HG03097 (cell line): ENCODE measurements around the gene FAM78B.

Experiments used
- ATAC-seq: cut with Tn5 transposase; IDR thresholded peaks from one replicate; pipeline ENCODE4 v1.9.1; 2021; ENCODE audit not compliant: unreplicated experiment, low FRiP score

FAM78B gene

GRCh38 chr1:166080277-166080966, 86.4 kb downstream of the FAM78B start:
- no peak for ATAC-seq

- no peak for ATAC-seq
Measured at GRCh38 chr1:166079276-166079675, 87.5 kb downstream of the FAM78B start.

DNA sequence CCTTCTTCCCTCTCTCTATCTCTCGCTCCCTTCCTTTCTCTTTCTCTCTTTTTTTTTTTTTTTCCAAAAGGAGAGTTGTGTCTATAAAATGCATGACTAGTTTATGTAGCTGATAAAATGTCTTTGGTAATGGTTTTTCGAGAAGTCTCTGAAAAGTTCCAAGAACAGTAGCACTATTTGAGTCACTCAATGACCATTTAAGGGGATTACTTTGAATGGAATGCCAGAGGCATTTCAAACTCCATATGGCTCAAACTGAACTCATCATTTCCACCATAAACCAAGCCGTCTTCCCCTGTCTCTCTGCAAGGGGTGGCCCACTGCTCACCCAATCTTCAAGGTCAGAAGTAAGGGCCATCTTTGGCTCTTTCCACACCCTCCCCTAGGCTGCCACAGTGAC, 93.3 kb downstream of the FAM78B start:
- ATAC-seq, result no peak

GRCh38 chr1:166069390-166069789, 97.4 kb downstream of the FAM78B start:
- no peak for ATAC-seq

DNA sequence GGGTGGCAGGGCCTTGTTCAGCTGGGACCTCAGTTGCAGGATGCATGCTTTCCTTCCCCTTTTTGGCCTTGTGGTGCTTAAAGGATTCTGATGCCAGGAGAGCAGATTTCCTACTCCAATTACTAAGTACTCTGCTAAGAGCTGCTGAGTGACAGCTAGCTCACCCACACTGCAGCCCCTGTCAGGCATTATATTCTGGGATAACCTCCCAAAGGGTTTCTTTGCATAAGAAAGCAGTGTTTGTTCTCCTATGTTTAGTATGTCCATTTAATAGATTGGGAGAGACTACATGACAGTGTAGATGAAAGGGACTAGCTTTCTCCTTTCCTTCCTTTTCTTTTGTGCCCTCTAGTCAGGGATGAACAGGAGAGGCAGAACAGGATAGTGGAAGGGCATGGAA, 100.7 kb downstream of the FAM78B start:
- no peak for ATAC-seq

DNA sequence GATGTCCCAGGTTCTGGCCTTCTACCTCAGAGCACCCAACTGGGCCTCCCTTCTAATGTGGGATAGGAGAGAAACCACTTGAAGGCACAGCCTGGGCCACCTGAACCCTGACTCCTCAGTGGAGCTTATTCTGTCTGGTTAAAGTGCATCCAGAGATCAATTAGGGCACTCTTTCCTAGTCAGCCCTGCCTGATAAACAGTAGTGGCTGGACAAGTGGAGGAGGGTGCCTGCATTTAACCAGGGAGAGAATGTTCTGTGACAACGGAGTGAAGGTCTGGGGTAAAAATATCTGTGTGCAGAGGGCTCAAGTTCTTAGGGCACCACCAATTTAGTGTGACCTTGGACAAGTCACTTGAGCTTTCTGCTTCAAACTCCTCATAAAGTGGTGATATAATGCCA, 101.8 kb downstream of the FAM78B start:
- no peak for ATAC-seq

GRCh38 chr1:166064313-166064926, 102.4 kb downstream of the FAM78B start:
- ATAC-seq, result no peak

- no peak for ATAC-seq
Measured at GRCh38 chr1:166063701-166064100, 103.1 kb downstream of the FAM78B start.

GRCh38 chr1:166062421-166063070, 104.3 kb downstream of the FAM78B start:
- ATAC-seq, result no peak

DNA sequence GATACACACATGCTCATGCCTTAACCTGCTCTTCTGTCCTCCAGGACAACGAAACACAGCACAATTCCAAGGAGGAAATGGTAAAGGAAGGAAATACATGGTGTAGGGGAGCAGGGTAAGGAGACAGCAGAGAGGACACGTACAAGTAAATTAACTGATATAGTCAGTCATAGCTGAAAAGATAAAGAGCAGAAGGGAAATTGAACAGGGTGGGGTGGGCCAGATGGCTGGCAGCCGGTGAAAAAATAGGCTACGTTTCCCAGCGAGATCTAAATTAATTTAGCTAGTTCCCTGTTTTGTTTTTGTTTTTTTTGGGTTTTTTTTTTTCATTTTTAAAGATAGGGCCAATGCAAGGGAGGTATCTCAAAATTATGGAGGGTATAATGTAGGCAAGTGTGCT, 109.2 kb downstream of the FAM78B start:
- ATAC-seq, result no peak

- ATAC-seq, result no peak
Measured at GRCh38 chr1:166053395-166053794, 113.4 kb downstream of the FAM78B start.

- no peak for ATAC-seq
Measured at GRCh38 chr1:166040202-166040997, 126.4 kb downstream of the FAM78B start.

- ATAC-seq, result no peak
Measured at GRCh38 chr1:166039436-166040201, 127.2 kb downstream of the FAM78B start.

- no peak for ATAC-seq
Measured at GRCh38 chr1:166036092-166036491, 130.7 kb downstream of the FAM78B start.

GRCh38 chr1:166032572-166033371, 134.0 kb downstream of the FAM78B start:
- ATAC-seq, result no peak

GRCh38 chr1:166031932-166032571, 134.7 kb downstream of the FAM78B start:
- no peak for ATAC-seq

- ATAC-seq, result no peak
Measured at GRCh38 chr1:166029196-166029945, 137.4 kb downstream of the FAM78B start.

GRCh38 chr1:166026555-166026954, 140.2 kb downstream of the FAM78B start:
- no peak for ATAC-seq
